ENCODE results near the gene SCGN. TPM values are rescaled to one million over a fixed set of nuclear protein-coding genes. Genes with fewer than 3 reads are reported as not detected.

The SCGN gene
- total and polyA plus RNA-seq, 2 of the 4 experiments (the other 2 are of a cell fraction) = not detected

- no peak overlapping the region for H3K56ac ChIP-seq (ENCODE audit: extremely low read depth, insufficient read depth, low read length)
- H3K36me3 ChIP-seq (ENCODE audit: control insufficient read depth, insufficient read depth, low read length) = no peaks in the 10 kb centered on the region
- POLR2A ChIA-PET (ENCODE audit: unreplicated experiment) = no interaction called here
- H3K14ac ChIP-seq (replicated peaks; ENCODE audit: low read depth, low read length) = no peak overlapping the region
- no peak overlapping the region for H3K4me3 ChIP-seq (ENCODE audit: insufficient read depth, low read depth, low read length)
- no CpG with 5 or more reads among the region's 3 CpGs for WGBS, 2 experiments (ENCODE audit: extremely low coverage in 2 of 2, insufficient read length in 1 of 2)
- TF ChIP-seq, protein P1, sequence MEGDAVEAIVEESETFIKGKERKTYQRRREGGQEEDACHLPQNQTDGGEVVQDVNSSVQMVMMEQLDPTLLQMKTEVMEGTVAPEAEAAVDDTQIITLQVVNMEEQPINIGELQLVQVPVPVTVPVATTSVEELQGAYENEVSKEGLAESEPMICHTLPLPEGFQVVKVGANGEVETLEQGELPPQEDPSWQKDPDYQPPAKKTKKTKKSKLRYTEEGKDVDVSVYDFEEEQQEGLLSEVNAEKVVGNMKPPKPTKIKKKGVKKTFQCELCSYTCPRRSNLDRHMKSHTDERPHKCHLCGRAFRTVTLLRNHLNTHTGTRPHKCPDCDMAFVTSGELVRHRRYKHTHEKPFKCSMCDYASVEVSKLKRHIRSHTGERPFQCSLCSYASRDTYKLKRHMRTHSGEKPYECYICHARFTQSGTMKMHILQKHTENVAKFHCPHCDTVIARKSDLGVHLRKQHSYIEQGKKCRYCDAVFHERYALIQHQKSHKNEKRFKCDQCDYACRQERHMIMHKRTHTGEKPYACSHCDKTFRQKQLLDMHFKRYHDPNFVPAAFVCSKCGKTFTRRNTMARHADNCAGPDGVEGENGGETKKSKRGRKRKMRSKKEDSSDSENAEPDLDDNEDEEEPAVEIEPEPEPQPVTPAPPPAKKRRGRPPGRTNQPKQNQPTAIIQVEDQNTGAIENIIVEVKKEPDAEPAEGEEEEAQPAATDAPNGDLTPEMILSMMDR (conservative IDR thresholded peaks at IDR 0.05; ENCODE audit: low read depth, low read length) = no peak
- TF ChIP-seq POLR2A (IDR thresholded peaks at IDR 0.05; ENCODE audit: low read depth, low read length) = no peak
- TF ChIP-seq CEBPB (IDR thresholded peaks at IDR 0.05; ENCODE audit: low read depth, low read length) = no peak
- TF ChIP-seq SMC3 (IDR thresholded peaks at IDR 0.05; ENCODE audit: low read depth, low read length) = no peak
- no peak for TF ChIP-seq BHLHE40 (IDR thresholded peaks at IDR 0.05; ENCODE audit: low read depth, low read length)
- TF ChIP-seq, protein P2, sequence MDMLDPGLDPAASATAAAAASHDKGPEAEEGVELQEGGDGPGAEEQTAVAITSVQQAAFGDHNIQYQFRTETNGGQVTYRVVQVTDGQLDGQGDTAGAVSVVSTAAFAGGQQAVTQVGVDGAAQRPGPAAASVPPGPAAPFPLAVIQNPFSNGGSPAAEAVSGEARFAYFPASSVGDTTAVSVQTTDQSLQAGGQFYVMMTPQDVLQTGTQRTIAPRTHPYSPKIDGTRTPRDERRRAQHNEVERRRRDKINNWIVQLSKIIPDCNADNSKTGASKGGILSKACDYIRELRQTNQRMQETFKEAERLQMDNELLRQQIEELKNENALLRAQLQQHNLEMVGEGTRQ (IDR thresholded peaks at IDR 0.05; ENCODE audit: low read depth, low read length) = no peak
- TF ChIP-seq RAD21 (IDR thresholded peaks at IDR 0.05; ENCODE audit: low read length) = no peak
- TF ChIP-seq NFE2L2 (IDR thresholded peaks at IDR 0.05; ENCODE audit: low read depth, low read length) = no peak
- H4K91ac ChIP-seq (ENCODE audit: insufficient read depth, low read depth, low read length) = no peak overlapping the region
- H3K79me1 ChIP-seq (ENCODE audit: low read depth in 1 of 2, low read length in 2 of 2) = no peaks in the 10 kb centered on the region
- no peak overlapping the region for H3K4ac ChIP-seq (ENCODE audit: low read depth, low read length)
- intact Hi-C loops (cut with micrococcal nuclease) = no loop called here
- no peaks in the 10 kb centered on the region for H3K9me1 ChIP-seq (ENCODE audit: insufficient read depth, low read length)
- in situ Hi-C loops (cut with MboI; ENCODE audit: low sequenced_read_pairs) = no loop called here
- no peak overlapping the region for H3K27ac ChIP-seq (ENCODE audit: insufficient read depth, low read length)
- DNase-seq (no peak), ATAC-seq (ENCODE audit: low read depth) (no peak)
- H2AFZ ChIP-seq (replicated peaks; ENCODE audit: low read length, poor library complexity) = no peak overlapping the region
- no peak overlapping the region for H2BK5ac ChIP-seq (ENCODE audit: low read depth, low read length, poor library complexity, severe bottlenecking)
- dilution Hi-C loops (cut with HindIII; ENCODE audit: low sequenced_read_pairs, unreplicated experiment) = no loop called here
- no peak overlapping the region for H4K5ac ChIP-seq (ENCODE audit: low read depth, low read length)
- H3K18ac ChIP-seq (ENCODE audit: low read depth, low read length) = no peak overlapping the region
- H3K4me1 ChIP-seq (ENCODE audit: control insufficient read depth, insufficient read depth, low read length) = no peaks in the 10 kb centered on the region
- no peak overlapping the region for H4K8ac ChIP-seq (ENCODE audit: low read depth in 2 of 2, low read length in 2 of 2)
- H4K20me1 ChIP-seq (ENCODE audit: insufficient read depth, low read length) = no peaks in the 10 kb centered on the region
- no peak overlapping the region for H2BK20ac ChIP-seq (ENCODE audit: low read depth, low read length)
- H2AK9ac ChIP-seq (replicated peaks; ENCODE audit: low read depth, low read length, poor library complexity) = no peak overlapping the region
- no peak overlapping the region for H3K23ac ChIP-seq (ENCODE audit: low read depth, low read length)
- H2BK15ac ChIP-seq (ENCODE audit: low read depth, low read length) = no peak overlapping the region
- H2AK5ac ChIP-seq (ENCODE audit: low read depth, low read length) = no peak overlapping the region
- H2BK120ac ChIP-seq (ENCODE audit: low read depth, low read length) = no peak overlapping the region
- no peaks in the 10 kb centered on the region for H3K9me3 ChIP-seq (ENCODE audit: control insufficient read depth, insufficient read depth, low read length)
- CTCF ChIA-PET = no interaction called here
- no peak overlapping the region for H3K4me2 ChIP-seq (ENCODE audit: low read depth, low read length)
- no peak overlapping the region for H3K9ac ChIP-seq (ENCODE audit: low read depth, low read length)
- no peaks in the 10 kb centered on the region for H3K27me3 ChIP-seq (ENCODE audit: control insufficient read depth, insufficient read depth, low read length)
- no TSS peak for BruUV-seq (replicated peaks)
Measured at GRCh38 chr6:25703005-25703404, 51.0 kb downstream of the SCGN start.
